ENCODE results near the gene CDT1. TPM values are rescaled to one million over a fixed set of nuclear protein-coding genes. Genes with fewer than 3 reads are reported as not detected.

The CDT1 gene
- polyA plus RNA-seq, 1 experiment, result 2.4 TPM

DNA sequence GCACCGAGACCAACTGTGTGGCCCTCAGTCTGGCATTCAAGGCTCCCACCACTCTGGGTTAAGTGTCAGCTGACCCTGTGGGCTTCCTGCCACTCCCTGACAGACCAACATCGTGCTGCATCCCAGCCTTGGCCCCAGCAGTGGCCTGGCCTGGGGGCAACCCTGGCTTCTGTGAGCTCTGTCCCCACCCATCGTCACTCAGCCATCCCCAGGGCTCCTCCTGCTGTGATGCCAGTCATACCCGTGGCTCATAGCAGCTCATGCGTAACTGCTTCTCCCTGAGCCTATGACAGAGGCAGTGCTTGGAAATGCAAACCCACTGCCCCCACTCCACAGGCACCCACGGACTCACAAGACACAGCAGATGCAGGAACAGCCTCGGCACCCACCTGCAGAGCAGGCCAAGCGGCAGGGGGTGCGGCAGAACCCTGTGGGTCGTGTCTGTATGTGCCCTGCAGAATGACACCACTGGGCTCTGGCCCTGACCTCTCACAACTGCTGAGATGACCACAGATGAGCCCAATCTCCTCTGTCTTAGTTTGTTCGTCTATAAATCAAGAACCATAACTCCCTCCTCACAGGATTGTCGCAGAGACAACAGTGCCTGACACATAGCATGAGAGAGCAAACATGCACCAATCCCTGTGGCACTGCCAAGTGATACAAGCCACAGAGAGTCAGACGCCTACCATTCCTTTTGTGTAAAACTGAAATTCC, 45.2 kb upstream of the CDT1 start:
- no peak for DNase-seq (ENCODE audit: low read depth)
- no peak for TF ChIP-seq CTCF (IDR thresholded peaks at IDR 0.05; ENCODE audit: insufficient read depth, low read depth, low read length)

GRCh38 chr16:88758944-88759244, 44.7 kb upstream of the CDT1 start:
- Histone ChIP-seq H3K36me3 (ENCODE audit: control insufficient read depth, insufficient read depth, low read length) (peaks cover 11% of the 10 kb centered on the region), H3K4me3 (ENCODE audit: low read depth, low read length) (no peak overlapping the region), H3K27me3 (ENCODE audit: control insufficient read depth, insufficient read depth, low read length) (no peaks in the 10 kb centered on the region)
- ChIA-PET CTCF (interaction anchor here (1.0 kb wide), 3 partner anchors 9 to 22 kb away, joined by 3 to 7 read pairs (median 4); no protein-coding TSS in a partner anchor), POLR2A (no interaction called here)
- no peak for TF ChIP-seq CTCF (IDR thresholded peaks at IDR 0.05; ENCODE audit: insufficient read depth, low read depth, low read length)
- no peak for DNase-seq (ENCODE audit: low read depth)

More for the DNA sequence above, 45.2 kb upstream of the CDT1 start:
- Histone ChIP-seq H3K27me3 (ENCODE audit: control insufficient read depth, insufficient read depth, low read length) (no peaks in the 10 kb centered on the region), H3K36me3 (ENCODE audit: control insufficient read depth, insufficient read depth, low read length) (peaks cover 7% of the 10 kb centered on the region), H3K4me3 (ENCODE audit: low read depth, low read length) (no peak overlapping the region)
- POLR2A ChIA-PET, result no interaction called here
- CTCF ChIA-PET, result interaction anchor here (1.0 to 3.4 kb wide), 6 partner anchors 9 to 23 kb away, joined by 3 to 15 read pairs (median 4); no protein-coding TSS in a partner anchor

- ChIA-PET POLR2A (no interaction called here), CTCF (interaction anchor here (1.0 kb wide), 2 partner anchors 16 to 22 kb away, joined by 4 to 7 read pairs; no protein-coding TSS in a partner anchor)
- no peak for DNase-seq (ENCODE audit: low read depth)
- no peaks in the 10 kb centered on the region for H3K27me3 ChIP-seq (ENCODE audit: control insufficient read depth, insufficient read depth, low read length)
- peaks cover 12% of the 10 kb centered on the region for H3K36me3 ChIP-seq (ENCODE audit: control insufficient read depth, insufficient read depth, low read length)
- H3K4me3 ChIP-seq (ENCODE audit: low read depth, low read length), result no peak overlapping the region
- no peak for TF ChIP-seq CTCF (IDR thresholded peaks at IDR 0.05; ENCODE audit: insufficient read depth, low read depth, low read length)
These were observed 44.2 kb upstream of the CDT1 start for GRCh38 chr16:88759245-88759975.

DNA sequence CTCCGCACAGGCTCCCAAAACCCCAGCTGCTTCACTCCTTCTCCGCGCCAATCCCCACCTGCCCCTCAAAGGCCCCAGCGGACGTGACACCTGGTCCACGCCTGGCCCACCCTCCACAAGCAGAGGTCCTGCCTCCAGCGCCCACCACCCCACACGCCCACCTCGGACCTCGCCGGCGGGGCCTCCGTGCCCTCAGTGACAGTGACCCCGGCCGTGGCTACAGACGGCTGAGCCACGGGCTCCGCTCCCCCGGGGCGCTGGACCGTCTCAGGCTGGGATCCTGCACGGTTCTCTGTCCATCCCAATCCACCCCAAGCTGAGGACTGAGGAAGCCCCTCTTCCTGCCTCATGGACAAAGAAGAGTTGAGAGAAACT, 43.6 kb upstream of the CDT1 start:
- Histone ChIP-seq H3K27me3 (ENCODE audit: control insufficient read depth, insufficient read depth, low read length) (no peaks in the 10 kb centered on the region), H3K4me3 (ENCODE audit: low read depth, low read length) (no peak overlapping the region), H3K36me3 (ENCODE audit: control insufficient read depth, insufficient read depth, low read length) (peaks cover 12% of the 10 kb centered on the region)
- ChIA-PET CTCF (interaction anchor here (0.9 to 2.2 kb wide), 3 partner anchors 9 to 23 kb away, joined by 3 to 8 read pairs (median 3); no protein-coding TSS in a partner anchor), POLR2A (no interaction called here)
- DNase-seq (ENCODE audit: low read depth), result no peak
- no peak for TF ChIP-seq CTCF (IDR thresholded peaks at IDR 0.05; ENCODE audit: insufficient read depth, low read depth, low read length)

DNA sequence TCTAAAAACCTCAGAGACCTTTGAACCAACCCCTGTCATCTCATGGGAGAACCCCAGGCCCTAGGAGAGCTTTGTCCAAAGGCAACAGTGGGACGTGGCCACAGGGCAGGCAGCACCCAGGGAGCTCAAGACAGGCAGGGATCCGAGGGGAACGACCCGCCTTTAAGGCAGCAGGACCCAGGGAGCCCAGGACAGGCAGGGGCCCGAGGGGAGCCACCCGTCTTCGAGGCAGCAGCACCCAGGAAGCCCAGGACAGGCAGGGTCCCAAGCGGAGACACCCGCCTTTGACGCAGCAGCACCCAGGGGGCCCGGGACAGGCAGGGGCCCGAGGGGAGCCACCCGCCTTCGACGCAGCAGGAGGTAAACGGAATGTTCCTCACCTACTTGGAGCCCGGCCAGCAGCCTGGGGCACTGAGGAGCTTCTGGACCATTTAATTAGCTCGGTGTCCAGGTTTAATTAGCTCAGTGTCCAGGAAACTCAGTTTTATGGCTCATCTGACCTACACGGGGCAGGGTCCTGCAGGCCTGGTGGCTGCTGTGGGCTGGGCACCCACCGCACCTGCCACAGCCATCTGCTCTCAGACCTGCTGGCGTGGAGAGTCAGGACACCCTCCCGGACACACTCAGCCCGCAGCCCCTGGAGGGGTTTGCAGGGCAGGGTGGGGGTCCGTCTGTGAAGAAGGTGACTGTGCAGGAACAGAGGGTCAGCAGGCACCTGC, 43.0 kb upstream of the CDT1 start:
- TF ChIP-seq CTCF (IDR thresholded peaks at IDR 0.05; ENCODE audit: insufficient read depth, low read depth, low read length), result no peak
- DNase-seq (ENCODE audit: low read depth), result no peak
- H3K4me3 ChIP-seq (ENCODE audit: low read depth, low read length), result no peak overlapping the region
- POLR2A ChIA-PET, result no interaction called here
- CTCF ChIA-PET, result interaction anchor here (0.9 to 2.2 kb wide), 4 partner anchors 8 to 24 kb away, joined by 3 to 8 read pairs (median 5); no protein-coding TSS in a partner anchor
- H3K36me3 ChIP-seq (ENCODE audit: control insufficient read depth, insufficient read depth, low read length), result peaks cover 12% of the 10 kb centered on the region
- H3K27me3 ChIP-seq (ENCODE audit: control insufficient read depth, insufficient read depth, low read length), result no peaks in the 10 kb centered on the region
